Measurements from ENCODE around the gene PPP2R5A. TPM values are rescaled to one million over a fixed set of nuclear protein-coding genes. Genes with fewer than 3 reads are reported as not detected.

The PPP2R5A gene
- total and polyA plus RNA-seq, 2 of the 8 experiments (the other 6 are each of a cell fraction or from before 2014, with no cell fraction given) = 14.6 to 36.3 TPM

DNA sequence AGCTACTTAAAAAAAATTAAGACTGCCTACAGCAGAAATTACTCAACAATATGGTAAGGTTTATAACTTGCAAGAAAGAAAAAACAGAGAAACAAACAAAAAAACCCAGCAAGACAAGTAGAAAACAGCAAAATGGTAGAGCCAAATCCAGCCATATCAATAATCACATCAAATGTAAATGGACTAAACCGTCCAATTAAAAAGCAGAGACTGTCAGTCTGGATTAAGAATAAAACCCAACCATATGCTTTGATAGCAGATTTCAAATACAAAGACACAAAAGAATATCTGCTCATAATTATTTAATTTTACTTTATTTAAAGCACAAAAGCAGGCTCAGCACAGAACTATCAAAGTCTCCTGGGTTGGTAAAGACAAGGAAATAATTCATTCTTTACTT lies 112.0 kb downstream of the PPP2R5A start:
- WGBS, 2 experiments (ENCODE audit: extremely low coverage in 1 of 2, insufficient coverage in 1 of 2, insufficient read length in 1 of 2, insufficient replicate concordance in 2 of 2, low coverage in 1 of 2, low lambda C conversion rate in 2 of 2, missing lambda C conversion rate in 1 of 2) = 86% methylated on average over 1 of the region's 1 CpG; no CpG with 5 or more reads in 1 of the 2 experiments
- POLR2A ChIA-PET (ENCODE audit: partially characterized antibody) = no interaction called here
- CTCF ChIA-PET (ENCODE audit: partially characterized antibody) = interaction anchor here (0.6 kb wide), 2 partner anchors 353 to 1328 kb away, joined by 3 read pairs; no protein-coding TSS in a partner anchor
- Histone ChIP-seq H4K8ac (ENCODE audit: extremely low read depth, insufficient read depth, low read length) (no peak overlapping the region), H3K27ac (ENCODE audit: low read depth, low read length) (no peak overlapping the region), H3K27me3 (replicated peaks in 1 of 4; ENCODE audit: control insufficient read depth in 3 of 4, extremely low read depth in 1 of 4, insufficient read depth in 3 of 4, low read length in 3 of 4) (no peaks in the 10 kb centered on the region), H2BK15ac (ENCODE audit: low read length) (no peak overlapping the region), H4K5ac (ENCODE audit: insufficient read length, low read depth, low read length) (no peak overlapping the region), H3K4me2 (ENCODE audit: insufficient read depth in 1 of 2, low read depth in 2 of 2, low read length in 2 of 2) (no peak overlapping the region), H3K23ac (ENCODE audit: insufficient read length) (no peak overlapping the region), H2BK5ac (ENCODE audit: low read depth, low read length) (no peak overlapping the region), H3K4ac (replicated peaks; ENCODE audit: insufficient read length, low read depth, low read length) (no peak overlapping the region), H4K20me1 (replicated peaks in 1 of 2; ENCODE audit: control insufficient read depth in 1 of 2, insufficient read depth in 2 of 2, low read length in 2 of 2) (no peaks in the 10 kb centered on the region), H2BK12ac (ENCODE audit: low read depth, low read length) (no peak overlapping the region), H3K56ac (replicated peaks; ENCODE audit: insufficient read length, low read depth, low read length) (no peak overlapping the region), H3K4me1 (replicated peaks in 1 of 4; ENCODE audit: control insufficient read depth in 3 of 4, insufficient read depth in 4 of 4, low read length in 3 of 4) (no peaks in the 10 kb centered on the region), H4K91ac (replicated peaks; ENCODE audit: insufficient read length, low read length) (no peak overlapping the region), H2AFZ (ENCODE audit: low read length) (no peak overlapping the region), H3K9ac (replicated peaks in 1 of 4; ENCODE audit: extremely low read depth in 1 of 4, low read depth in 3 of 4, low read length in 3 of 4) (no peak overlapping the region), H3K36me3 (ENCODE audit: control insufficient read depth in 2 of 4, insufficient read depth in 4 of 4, low read length in 3 of 4) (peaks cover 0 to 27% (median 11%) of the 10 kb centered on the region in 4 experiments; a peak in 4 of 8 replicates), H3K4me3 (ENCODE audit: extremely low read depth in 1 of 4, insufficient read depth in 2 of 4, low read depth in 3 of 4, low read length in 4 of 4) (no peak overlapping the region), H3K18ac (ENCODE audit: extremely low read depth, low read length) (no peak overlapping the region), H3K9me3 (ENCODE audit: insufficient read depth in 2 of 2, low read depth in 1 of 2, low read length in 1 of 2) (peaks cover 7 to 11% of the 10 kb centered on the region in 2 experiments; a peak in 2 of 4 replicates), H3K23me2 (ENCODE audit: low read depth, low read length) (no peaks in the 10 kb centered on the region), H3K79me1 (ENCODE audit: low read depth, low read length) (no peaks in the 10 kb centered on the region; the same call in 1 of the 2 replicates), H2AK5ac (ENCODE audit: low read depth, low read length) (no peak overlapping the region), H2BK20ac (ENCODE audit: low read length) (no peak overlapping the region), H2BK120ac (replicated peaks; ENCODE audit: low read depth, low read length) (no peak overlapping the region), H3K14ac (ENCODE audit: insufficient read length) (no peak overlapping the region), H3K79me2 (ENCODE audit: control insufficient read depth in 1 of 2, insufficient read depth in 2 of 2, low read length in 2 of 2) (peaks cover 0 to 8% of the 10 kb centered on the region in 2 experiments; a peak in 1 of 4 replicates)
- no peak for TF ChIP-seq SIRT6 (IDR thresholded peaks at IDR 0.05; ENCODE audit: low read length)
- no peak for TF ChIP-seq SRF (IDR thresholded peaks at IDR 0.05; ENCODE audit: low read depth, low read length)
- no peak for TF ChIP-seq RAD21 (IDR thresholded peaks at IDR 0.05 in 1 of 2, conservative IDR thresholded peaks at IDR 0.05 in 1 of 2; ENCODE audit: low read depth in 2 of 2, low read length in 2 of 2)
- TF ChIP-seq TAF1 (IDR thresholded peaks at IDR 0.05; ENCODE audit: low read depth, low read length) = no peak
- no peak for TF ChIP-seq POLR2A (IDR thresholded peaks at IDR 0.05; ENCODE audit: control extremely low read depth in 1 of 2, low read depth in 2 of 2, low read length in 2 of 2)
- no peak for TF ChIP-seq CEBPB (IDR thresholded peaks at IDR 0.05; ENCODE audit: low read depth, low read length)
- TF ChIP-seq SAP30 (IDR thresholded peaks at IDR 0.05; ENCODE audit: insufficient read depth, insufficient replicate concordance, low read length) = no peak
- TF ChIP-seq EZH2 (IDR thresholded peaks at IDR 0.05; ENCODE audit: low read depth, low read length, severe bottlenecking) = no peak
- TF ChIP-seq RXRA (IDR thresholded peaks at IDR 0.05; ENCODE audit: insufficient read depth, low read depth, low read length) = no peak
- TF ChIP-seq SP2 (IDR thresholded peaks at IDR 0.05; ENCODE audit: low read length) = no peak
- TF ChIP-seq, protein P1, sequence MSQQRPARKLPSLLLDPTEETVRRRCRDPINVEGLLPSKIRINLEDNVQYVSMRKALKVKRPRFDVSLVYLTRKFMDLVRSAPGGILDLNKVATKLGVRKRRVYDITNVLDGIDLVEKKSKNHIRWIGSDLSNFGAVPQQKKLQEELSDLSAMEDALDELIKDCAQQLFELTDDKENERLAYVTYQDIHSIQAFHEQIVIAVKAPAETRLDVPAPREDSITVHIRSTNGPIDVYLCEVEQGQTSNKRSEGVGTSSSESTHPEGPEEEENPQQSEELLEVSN (IDR thresholded peaks at IDR 0.05) = no peak
- TF ChIP-seq CREB1 (IDR thresholded peaks at IDR 0.05) = no peak
- TF ChIP-seq YY1 (IDR thresholded peaks at IDR 0.05; ENCODE audit: low read depth, low read length) = no peak
- TF ChIP-seq SIN3A (conservative IDR thresholded peaks at IDR 0.05 in 1 of 2, IDR thresholded peaks at IDR 0.05 in 1 of 2; ENCODE audit: low read depth in 1 of 2, low read length in 2 of 2) = no peak
- no peak for DNase-seq (ENCODE audit: low read depth in 1 of 2, low spot score in 2 of 2)
- no peak for FAIRE-seq
